GM18861 (cell line): ENCODE data around the gene SLC29A3.

Experiments used
- ATAC-seq: cut with Tn5 transposase; IDR thresholded peaks from one replicate; pipeline ENCODE4 v1.9.1; 2021; ENCODE audit not compliant: unreplicated experiment

SLC29A3 gene

GRCh38 chr10:71319800-71320392 lies 837 bp downstream of the SLC29A3 start:
- no peak for ATAC-seq

GRCh38 chr10:71320592-71320991 lies 1.5 kb downstream of the SLC29A3 start:
- no peak for ATAC-seq

GRCh38 chr10:71321386-71321785 lies 2.3 kb downstream of the SLC29A3 start:
- ATAC-seq, result no peak

- ATAC-seq, result no peak
Observed at GRCh38 chr10:71323407-71323806, 4.3 kb downstream of the SLC29A3 start.

GRCh38 chr10:71324743-71325142 lies 5.7 kb downstream of the SLC29A3 start:
- no peak for ATAC-seq

GRCh38 chr10:71325267-71325666 lies 6.2 kb downstream of the SLC29A3 start:
- ATAC-seq, result no peak

- no peak for ATAC-seq
Observed at GRCh38 chr10:71326464-71326881, 7.4 kb downstream of the SLC29A3 start.

GRCh38 chr10:71330789-71331404 lies 11.8 kb downstream of the SLC29A3 start:
- no peak for ATAC-seq

- no peak for ATAC-seq
Observed at GRCh38 chr10:71331736-71332135, 12.7 kb downstream of the SLC29A3 start.

- ATAC-seq, result no peak
Observed at GRCh38 chr10:71332466-71332865, 13.4 kb downstream of the SLC29A3 start.

- ATAC-seq, result peak; percentile 46
Observed at GRCh38 chr10:71333129-71333887, 14.2 kb downstream of the SLC29A3 start.

- ATAC-seq, result no peak
Observed at GRCh38 chr10:71334221-71334791, 15.2 kb downstream of the SLC29A3 start.

- no peak for ATAC-seq
Observed at GRCh38 chr10:71335173-71335708, 16.2 kb downstream of the SLC29A3 start.

- ATAC-seq, result no peak
Observed at GRCh38 chr10:71336632-71337031, 17.6 kb downstream of the SLC29A3 start.

- no peak for ATAC-seq
Observed at GRCh38 chr10:71337219-71337701, 18.2 kb downstream of the SLC29A3 start.

- no peak for ATAC-seq
Observed at GRCh38 chr10:71338728-71339495, 19.9 kb downstream of the SLC29A3 start.

GRCh38 chr10:71339796-71340589 lies 20.9 kb downstream of the SLC29A3 start:
- no peak for ATAC-seq

GRCh38 chr10:71342573-71343391 lies 23.7 kb downstream of the SLC29A3 start:
- no peak for ATAC-seq

- ATAC-seq, result no peak
Observed at GRCh38 chr10:71343392-71343773, 24.3 kb downstream of the SLC29A3 start.
